ENCODE results near the gene SPOP. TPM values are rescaled to one million over a fixed set of nuclear protein-coding genes. Genes with fewer than 3 reads are reported as not detected.

Gene SPOP
- total RNA-seq, 1 experiment from 2014 or later, result 53.4 TPM

DNA sequence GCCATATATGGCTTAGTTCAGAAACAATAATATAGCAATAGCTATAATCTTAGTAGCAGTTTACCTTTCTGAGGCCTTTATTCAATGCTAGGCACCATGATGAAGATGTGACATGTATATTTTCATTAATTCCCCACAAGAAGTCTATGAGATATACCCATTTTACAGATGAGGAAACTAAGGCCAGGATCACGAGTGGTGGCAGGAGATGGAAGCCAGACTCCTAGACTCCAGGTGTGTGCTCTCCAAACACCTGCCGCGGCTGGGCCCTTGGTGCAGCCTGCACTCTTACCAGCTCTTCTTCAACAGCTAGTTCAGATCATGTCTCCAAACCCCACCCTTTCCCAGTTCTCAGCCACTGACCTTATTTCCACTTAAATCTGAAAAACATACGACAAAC, 87.0 kb downstream of the SPOP start:
- Histone ChIP-seq H3K27me3 (replicated peaks; ENCODE audit: insufficient read depth, low read depth, low read length, poor library complexity) (no peaks in the 10 kb centered on the region), H3K9me3 (ENCODE audit: low read depth, low read length, poor library complexity, severe bottlenecking) (no peaks in the 10 kb centered on the region), H3K4me3 (ENCODE audit: low read depth, low read length, poor library complexity, severe bottlenecking) (no peak overlapping the region), H3K4me1 (ENCODE audit: insufficient read depth, low read length, poor library complexity, severe bottlenecking) (no peaks in the 10 kb centered on the region), H3K27ac (ENCODE audit: low read depth, low read length, poor library complexity, severe bottlenecking) (no peak overlapping the region), H3K36me3 (ENCODE audit: insufficient read depth, low read length, poor library complexity, severe bottlenecking) (no peaks in the 10 kb centered on the region)
- BruUV-seq (replicated peaks), result no TSS peak
- TF ChIP-seq, protein P1, sequence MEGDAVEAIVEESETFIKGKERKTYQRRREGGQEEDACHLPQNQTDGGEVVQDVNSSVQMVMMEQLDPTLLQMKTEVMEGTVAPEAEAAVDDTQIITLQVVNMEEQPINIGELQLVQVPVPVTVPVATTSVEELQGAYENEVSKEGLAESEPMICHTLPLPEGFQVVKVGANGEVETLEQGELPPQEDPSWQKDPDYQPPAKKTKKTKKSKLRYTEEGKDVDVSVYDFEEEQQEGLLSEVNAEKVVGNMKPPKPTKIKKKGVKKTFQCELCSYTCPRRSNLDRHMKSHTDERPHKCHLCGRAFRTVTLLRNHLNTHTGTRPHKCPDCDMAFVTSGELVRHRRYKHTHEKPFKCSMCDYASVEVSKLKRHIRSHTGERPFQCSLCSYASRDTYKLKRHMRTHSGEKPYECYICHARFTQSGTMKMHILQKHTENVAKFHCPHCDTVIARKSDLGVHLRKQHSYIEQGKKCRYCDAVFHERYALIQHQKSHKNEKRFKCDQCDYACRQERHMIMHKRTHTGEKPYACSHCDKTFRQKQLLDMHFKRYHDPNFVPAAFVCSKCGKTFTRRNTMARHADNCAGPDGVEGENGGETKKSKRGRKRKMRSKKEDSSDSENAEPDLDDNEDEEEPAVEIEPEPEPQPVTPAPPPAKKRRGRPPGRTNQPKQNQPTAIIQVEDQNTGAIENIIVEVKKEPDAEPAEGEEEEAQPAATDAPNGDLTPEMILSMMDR (conservative IDR thresholded peaks at IDR 0.05; ENCODE audit: low read depth, low read length), result no peak
- no peak for TF ChIP-seq EZH2 (IDR thresholded peaks at IDR 0.05; ENCODE audit: borderline replicate concordance, low read depth, low read length, poor library complexity, severe bottlenecking)
- intact Hi-C loops (cut with micrococcal nuclease; ENCODE audit: unreplicated experiment), result no loop called here
- POLR2A ChIA-PET (ENCODE audit: low non-redundant PET), result no interaction called here
- DNase-seq (ENCODE audit: low spot score), result no peak
- CTCF ChIA-PET, result no interaction called here

DNA sequence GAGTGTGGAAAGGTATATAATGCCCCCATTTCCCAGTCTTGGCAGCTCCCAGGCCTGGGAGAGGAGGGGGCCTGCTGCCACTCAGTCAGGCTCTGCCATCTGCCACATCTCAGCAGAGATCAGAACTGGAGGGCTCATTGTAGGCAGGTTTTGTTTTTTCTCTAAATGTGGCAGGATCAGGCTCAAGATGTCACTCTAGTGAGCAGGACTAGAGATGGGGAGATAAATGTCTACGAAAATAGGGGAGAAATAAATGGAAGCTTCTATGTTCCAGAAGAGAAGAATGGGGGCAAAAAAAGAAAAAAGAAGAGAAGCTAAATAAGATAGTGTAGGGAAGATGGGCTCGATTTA, 88.3 kb downstream of the SPOP start:
- TF ChIP-seq, protein P1 (conservative IDR thresholded peaks at IDR 0.05; ENCODE audit: low read depth, low read length), result no peak
- no peak for TF ChIP-seq EZH2 (IDR thresholded peaks at IDR 0.05; ENCODE audit: borderline replicate concordance, low read depth, low read length, poor library complexity, severe bottlenecking)
- ChIA-PET CTCF (no interaction called here), POLR2A (ENCODE audit: low non-redundant PET) (no interaction called here)
- no peak overlapping the region for H3K4me3 ChIP-seq (ENCODE audit: low read depth, low read length, poor library complexity, severe bottlenecking)
- DNase-seq (ENCODE audit: low spot score), result no peak
- H3K27ac ChIP-seq (ENCODE audit: low read depth, low read length, poor library complexity, severe bottlenecking), result no peak overlapping the region
- H3K9me3 ChIP-seq (ENCODE audit: low read depth, low read length, poor library complexity, severe bottlenecking), result no peaks in the 10 kb centered on the region
- no TSS peak for BruUV-seq (replicated peaks)
- H3K4me1 ChIP-seq (ENCODE audit: insufficient read depth, low read length, poor library complexity, severe bottlenecking), result no peaks in the 10 kb centered on the region
- no peaks in the 10 kb centered on the region for H3K27me3 ChIP-seq (replicated peaks; ENCODE audit: insufficient read depth, low read depth, low read length, poor library complexity)
- intact Hi-C loops (cut with micrococcal nuclease; ENCODE audit: unreplicated experiment), result no loop called here
- H3K36me3 ChIP-seq (ENCODE audit: insufficient read depth, low read length, poor library complexity, severe bottlenecking), result no peaks in the 10 kb centered on the region

DNA sequence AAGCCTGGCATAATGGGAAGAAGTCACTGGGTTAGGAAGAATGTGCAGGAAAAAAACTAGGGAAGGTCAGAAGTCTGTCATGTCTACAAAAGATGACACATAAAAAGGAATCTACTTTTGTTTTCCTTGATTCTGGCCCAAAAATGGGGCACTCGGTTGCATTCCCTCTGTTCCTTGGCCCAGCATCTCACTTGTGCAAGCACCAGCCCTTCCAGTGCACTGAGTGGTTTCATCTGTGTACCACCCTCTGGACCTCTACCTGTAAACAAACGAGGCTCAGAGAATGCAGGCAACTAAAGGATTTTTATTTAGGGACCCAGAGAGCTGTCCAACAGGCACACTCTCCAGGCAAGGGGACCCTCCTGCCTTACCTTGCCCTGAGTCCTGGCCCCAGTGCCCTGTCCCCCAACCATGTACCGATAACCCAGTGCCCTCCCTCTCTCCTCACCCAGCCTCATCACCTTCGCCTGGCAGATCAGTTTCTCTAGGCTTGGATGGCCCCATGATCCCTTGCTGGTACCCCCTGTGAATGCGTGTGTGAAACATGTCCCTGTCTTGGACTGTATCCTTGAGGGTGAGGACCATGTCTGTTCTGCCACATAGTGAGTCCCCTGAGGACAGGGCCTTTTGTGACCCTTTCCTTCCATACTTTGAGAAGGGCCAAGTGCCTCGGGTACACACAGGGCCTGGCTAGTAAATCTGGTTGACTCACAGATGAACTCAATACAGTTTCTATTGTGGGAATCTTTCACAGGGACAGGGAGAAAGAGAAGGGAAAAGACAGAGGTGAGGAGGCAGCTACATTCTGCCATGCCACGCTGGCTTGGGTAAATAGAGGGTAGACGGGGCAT, 88.9 kb downstream of the SPOP start:
- BruUV-seq (replicated peaks), result no TSS peak
- no peak overlapping the region for H3K27ac ChIP-seq (ENCODE audit: low read depth, low read length, poor library complexity, severe bottlenecking)
- DNase-seq (ENCODE audit: low spot score), result no peak
- H3K36me3 ChIP-seq (ENCODE audit: insufficient read depth, low read length, poor library complexity, severe bottlenecking), result no peaks in the 10 kb centered on the region
- no peak for TF ChIP-seq EZH2 (IDR thresholded peaks at IDR 0.05; ENCODE audit: borderline replicate concordance, low read depth, low read length, poor library complexity, severe bottlenecking)
- TF ChIP-seq, protein P1 (conservative IDR thresholded peaks at IDR 0.05; ENCODE audit: low read depth, low read length), result no peak
- intact Hi-C loops (cut with micrococcal nuclease; ENCODE audit: unreplicated experiment), result no loop called here
- CTCF ChIA-PET, result no interaction called here
- no peaks in the 10 kb centered on the region for H3K9me3 ChIP-seq (ENCODE audit: low read depth, low read length, poor library complexity, severe bottlenecking)
- POLR2A ChIA-PET (ENCODE audit: low non-redundant PET), result no interaction called here
- H3K27me3 ChIP-seq (replicated peaks; ENCODE audit: insufficient read depth, low read depth, low read length, poor library complexity), result no peaks in the 10 kb centered on the region
- H3K4me1 ChIP-seq (ENCODE audit: insufficient read depth, low read length, poor library complexity, severe bottlenecking), result no peaks in the 10 kb centered on the region
- no peak overlapping the region for H3K4me3 ChIP-seq (ENCODE audit: low read depth, low read length, poor library complexity, severe bottlenecking)

All from A673 (cell line).